ENCODE data around the gene ZNF446. TPM values are rescaled to one million over a fixed set of nuclear protein-coding genes. Genes with fewer than 3 reads are reported as not detected.

The ZNF446 gene
- total and polyA plus RNA-seq, 9 of the 15 experiments (the other 6 are each of a cell fraction or from before 2014, with no cell fraction given) = 0.07 to 4.8 (median 1.2) TPM

DNA sequence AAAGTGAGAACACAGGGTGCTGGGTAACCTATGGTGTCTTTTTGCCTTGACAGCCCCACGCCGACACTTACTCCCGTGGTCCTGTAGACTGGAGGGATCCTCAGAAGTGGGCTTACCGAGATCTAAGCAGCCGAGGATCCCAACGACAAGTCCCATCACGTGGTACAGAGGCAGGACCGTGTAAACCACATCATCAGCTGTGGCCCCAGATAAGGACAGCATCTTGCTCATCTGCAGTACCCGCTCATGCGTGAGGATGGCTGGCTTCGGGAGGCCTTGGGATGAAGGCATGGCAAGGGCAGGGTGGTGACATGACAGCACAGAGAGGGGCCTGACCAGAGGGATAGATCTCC is 33.6 kb downstream of the ZNF446 start (continued):
- TF ChIP-seq, protein P1, sequence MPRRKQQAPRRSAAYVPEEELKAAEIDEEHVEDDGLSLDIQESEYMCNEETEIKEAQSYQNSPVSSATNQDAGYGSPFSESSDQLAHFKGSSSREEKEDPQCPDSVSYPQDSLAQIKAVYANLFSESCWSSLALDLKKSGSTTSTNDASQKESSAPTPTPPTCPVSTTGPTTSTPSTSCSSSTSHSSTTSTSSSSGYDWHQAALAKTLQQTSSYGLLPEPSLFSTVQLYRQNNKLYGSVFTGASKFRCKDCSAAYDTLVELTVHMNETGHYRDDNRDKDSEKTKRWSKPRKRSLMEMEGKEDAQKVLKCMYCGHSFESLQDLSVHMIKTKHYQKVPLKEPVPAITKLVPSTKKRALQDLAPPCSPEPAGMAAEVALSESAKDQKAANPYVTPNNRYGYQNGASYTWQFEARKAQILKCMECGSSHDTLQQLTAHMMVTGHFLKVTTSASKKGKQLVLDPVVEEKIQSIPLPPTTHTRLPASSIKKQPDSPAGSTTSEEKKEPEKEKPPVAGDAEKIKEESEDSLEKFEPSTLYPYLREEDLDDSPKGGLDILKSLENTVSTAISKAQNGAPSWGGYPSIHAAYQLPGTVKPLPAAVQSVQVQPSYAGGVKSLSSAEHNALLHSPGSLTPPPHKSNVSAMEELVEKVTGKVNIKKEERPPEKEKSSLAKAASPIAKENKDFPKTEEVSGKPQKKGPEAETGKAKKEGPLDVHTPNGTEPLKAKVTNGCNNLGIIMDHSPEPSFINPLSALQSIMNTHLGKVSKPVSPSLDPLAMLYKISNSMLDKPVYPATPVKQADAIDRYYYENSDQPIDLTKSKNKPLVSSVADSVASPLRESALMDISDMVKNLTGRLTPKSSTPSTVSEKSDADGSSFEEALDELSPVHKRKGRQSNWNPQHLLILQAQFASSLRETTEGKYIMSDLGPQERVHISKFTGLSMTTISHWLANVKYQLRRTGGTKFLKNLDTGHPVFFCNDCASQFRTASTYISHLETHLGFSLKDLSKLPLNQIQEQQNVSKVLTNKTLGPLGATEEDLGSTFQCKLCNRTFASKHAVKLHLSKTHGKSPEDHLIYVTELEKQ (CRISPR knock-in tag; IDR thresholded peaks at IDR 0.05) = no peak
- TF ChIP-seq, protein P2, sequence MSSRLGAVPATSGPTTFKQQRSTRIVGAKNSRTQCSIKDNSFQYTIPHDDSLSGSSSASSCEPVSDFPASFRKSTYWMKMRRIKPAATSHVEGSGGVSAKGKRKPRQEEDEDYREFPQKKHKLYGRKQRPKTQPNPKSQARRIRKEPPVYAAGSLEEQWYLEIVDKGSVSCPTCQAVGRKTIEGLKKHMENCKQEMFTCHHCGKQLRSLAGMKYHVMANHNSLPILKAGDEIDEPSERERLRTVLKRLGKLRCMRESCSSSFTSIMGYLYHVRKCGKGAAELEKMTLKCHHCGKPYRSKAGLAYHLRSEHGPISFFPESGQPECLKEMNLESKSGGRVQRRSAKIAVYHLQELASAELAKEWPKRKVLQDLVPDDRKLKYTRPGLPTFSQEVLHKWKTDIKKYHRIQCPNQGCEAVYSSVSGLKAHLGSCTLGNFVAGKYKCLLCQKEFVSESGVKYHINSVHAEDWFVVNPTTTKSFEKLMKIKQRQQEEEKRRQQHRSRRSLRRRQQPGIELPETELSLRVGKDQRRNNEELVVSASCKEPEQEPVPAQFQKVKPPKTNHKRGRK (tag; IDR thresholded peaks at IDR 0.05) = no peak
- TF ChIP-seq, protein P3, sequence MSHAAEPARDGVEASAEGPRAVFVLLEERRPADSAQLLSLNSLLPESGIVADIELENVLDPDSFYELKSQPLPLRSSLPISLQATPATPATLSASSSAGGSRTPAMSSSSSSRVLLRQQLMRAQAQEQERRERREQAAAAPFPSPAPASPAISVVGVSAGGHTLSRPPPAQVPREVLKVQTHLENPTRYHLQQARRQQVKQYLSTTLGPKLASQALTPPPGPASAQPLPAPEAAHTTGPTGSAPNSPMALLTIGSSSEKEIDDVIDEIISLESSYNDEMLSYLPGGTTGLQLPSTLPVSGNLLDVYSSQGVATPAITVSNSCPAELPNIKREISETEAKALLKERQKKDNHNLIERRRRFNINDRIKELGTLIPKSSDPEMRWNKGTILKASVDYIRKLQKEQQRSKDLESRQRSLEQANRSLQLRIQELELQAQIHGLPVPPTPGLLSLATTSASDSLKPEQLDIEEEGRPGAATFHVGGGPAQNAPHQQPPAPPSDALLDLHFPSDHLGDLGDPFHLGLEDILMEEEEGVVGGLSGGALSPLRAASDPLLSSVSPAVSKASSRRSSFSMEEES (CRISPR knock-in tag; IDR thresholded peaks at IDR 0.05) = peak; percentile 92
- no peak for TF ChIP-seq PTBP1 (IDR thresholded peaks at IDR 0.05; ENCODE audit: low read depth, low read length)
- TF ChIP-seq, protein P4, sequence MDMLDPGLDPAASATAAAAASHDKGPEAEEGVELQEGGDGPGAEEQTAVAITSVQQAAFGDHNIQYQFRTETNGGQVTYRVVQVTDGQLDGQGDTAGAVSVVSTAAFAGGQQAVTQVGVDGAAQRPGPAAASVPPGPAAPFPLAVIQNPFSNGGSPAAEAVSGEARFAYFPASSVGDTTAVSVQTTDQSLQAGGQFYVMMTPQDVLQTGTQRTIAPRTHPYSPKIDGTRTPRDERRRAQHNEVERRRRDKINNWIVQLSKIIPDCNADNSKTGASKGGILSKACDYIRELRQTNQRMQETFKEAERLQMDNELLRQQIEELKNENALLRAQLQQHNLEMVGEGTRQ (CRISPR knock-in tag; IDR thresholded peaks at IDR 0.05) = peak; percentile 94
- no peak for TF ChIP-seq TSC22D4 (tag; IDR thresholded peaks at IDR 0.05)
- TF ChIP-seq CHD2 (IDR thresholded peaks at IDR 0.05; ENCODE audit: low read depth, low read length) = no peak
- no peak for TF ChIP-seq CC2D1A (IDR thresholded peaks at IDR 0.05)
- TF ChIP-seq RBM25 (IDR thresholded peaks at IDR 0.05; ENCODE audit: low read depth, low read length, severe bottlenecking) = no peak
- no peak for TF ChIP-seq XRCC4 (IDR thresholded peaks at IDR 0.05; ENCODE audit: extremely low read depth, insufficient read depth, insufficient read length)
- TF ChIP-seq POLR2H (tag; IDR thresholded peaks at IDR 0.05; ENCODE audit: low read depth) = no peak
- TF ChIP-seq, protein P5, sequence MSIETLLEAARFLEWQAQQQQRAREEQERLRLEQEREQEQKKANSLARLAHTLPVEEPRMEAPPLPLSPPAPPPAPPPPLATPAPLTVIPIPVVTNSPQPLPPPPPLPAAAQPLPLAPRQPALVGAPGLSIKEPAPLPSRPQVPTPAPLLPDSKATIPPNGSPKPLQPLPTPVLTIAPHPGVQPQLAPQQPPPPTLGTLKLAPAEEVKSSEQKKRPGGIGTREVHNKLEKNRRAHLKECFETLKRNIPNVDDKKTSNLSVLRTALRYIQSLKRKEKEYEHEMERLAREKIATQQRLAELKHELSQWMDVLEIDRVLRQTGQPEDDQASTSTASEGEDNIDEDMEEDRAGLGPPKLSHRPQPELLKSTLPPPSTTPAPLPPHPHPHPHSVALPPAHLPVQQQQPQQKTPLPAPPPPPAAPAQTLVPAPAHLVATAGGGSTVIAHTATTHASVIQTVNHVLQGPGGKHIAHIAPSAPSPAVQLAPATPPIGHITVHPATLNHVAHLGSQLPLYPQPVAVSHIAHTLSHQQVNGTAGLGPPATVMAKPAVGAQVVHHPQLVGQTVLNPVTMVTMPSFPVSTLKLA (conservative IDR thresholded peaks at IDR 0.05) = peak in 1 of 2 experiments; percentile 53; a peak in 2 of 4 replicates
- no peak for TF ChIP-seq EP400 (IDR thresholded peaks at IDR 0.05)
- TF ChIP-seq NFYB (IDR thresholded peaks at IDR 0.05; ENCODE audit: extremely low read depth, insufficient read length) = no peak
- TF ChIP-seq, protein P6, sequence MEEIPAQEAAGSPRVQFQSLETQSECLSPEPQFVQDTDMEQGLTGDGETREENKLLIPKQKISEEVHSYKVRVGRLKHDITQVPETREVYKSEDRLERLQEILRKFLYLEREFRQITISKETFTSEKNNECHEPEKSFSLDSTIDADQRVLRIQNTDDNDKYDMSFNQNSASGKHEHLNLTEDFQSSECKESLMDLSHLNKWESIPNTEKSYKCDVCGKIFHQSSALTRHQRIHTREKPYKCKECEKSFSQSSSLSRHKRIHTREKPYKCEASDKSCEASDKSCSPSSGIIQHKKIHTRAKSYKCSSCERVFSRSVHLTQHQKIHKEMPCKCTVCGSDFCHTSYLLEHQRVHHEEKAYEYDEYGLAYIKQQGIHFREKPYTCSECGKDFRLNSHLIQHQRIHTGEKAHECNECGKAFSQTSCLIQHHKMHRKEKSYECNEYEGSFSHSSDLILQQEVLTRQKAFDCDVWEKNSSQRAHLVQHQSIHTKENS (CRISPR knock-in tag; IDR thresholded peaks at IDR 0.05) = no peak
- no peak for TF ChIP-seq CAMTA2 (CRISPR knock-in tag; conservative IDR thresholded peaks at IDR 0.05)
- no peak for TF ChIP-seq HLTF (IDR thresholded peaks at IDR 0.05)
- no peak for TF ChIP-seq RHOXF2B (CRISPR knock-in tag; conservative IDR thresholded peaks at IDR 0.05)
